Nucleus accumbens (tissue), 56 donors: ENCODE measurements around the gene RRP8.

Experiments
- DNase-seq, 56 donors: peaks; one replicate each; lab custom pipeline; 2025; lab: John Stamatoyannopoulos, UW

Gene RRP8

GRCh38 chr11:6554828-6555706 is 48.3 kb downstream of the RRP8 start:
- DNase-seq: no peak

- no peak for DNase-seq
These were observed 49.8 kb downstream of the RRP8 start for GRCh38 chr11:6553634-6554033.

DNA sequence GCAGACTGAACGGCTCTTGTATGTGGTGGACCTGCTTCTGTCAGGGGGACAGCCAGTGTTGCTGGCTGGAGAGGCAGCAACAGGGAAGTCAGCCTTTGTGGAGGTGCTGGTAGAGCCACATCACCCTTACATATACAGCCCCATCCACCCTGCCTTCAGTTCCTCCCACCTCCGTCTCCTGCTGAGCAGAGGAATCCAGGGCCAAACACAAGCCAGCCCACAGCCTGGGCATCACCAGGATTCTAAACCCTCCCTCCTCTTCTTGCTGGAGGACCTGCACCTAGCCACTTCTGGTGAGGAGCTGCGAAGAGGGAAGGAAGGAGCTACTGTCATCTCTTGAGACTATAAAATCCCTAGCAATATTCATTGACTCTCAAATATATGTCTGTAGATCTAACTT is 54.8 kb downstream of the RRP8 start:
- DNase-seq: no peak

DNA sequence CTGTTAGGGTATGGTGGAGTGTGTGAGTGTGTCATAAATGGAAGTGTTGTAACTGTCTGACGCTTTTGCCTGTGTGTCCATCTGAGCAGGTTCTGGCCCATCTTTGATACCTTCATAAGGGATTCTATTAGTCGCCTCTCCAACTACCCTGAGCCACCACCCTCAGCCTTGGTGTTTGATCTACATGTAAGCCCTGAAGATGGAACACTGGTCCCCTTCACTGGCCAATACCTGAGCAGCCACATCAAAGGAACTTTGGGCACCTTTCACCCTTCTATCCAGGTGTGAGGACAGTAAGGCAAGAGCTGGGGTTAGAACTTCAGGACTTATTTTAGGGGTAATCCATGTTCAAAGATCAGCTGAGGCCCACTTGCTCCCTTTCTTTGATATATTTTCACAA is 55.3 kb downstream of the RRP8 start:
- DNase-seq: no peak

DNA sequence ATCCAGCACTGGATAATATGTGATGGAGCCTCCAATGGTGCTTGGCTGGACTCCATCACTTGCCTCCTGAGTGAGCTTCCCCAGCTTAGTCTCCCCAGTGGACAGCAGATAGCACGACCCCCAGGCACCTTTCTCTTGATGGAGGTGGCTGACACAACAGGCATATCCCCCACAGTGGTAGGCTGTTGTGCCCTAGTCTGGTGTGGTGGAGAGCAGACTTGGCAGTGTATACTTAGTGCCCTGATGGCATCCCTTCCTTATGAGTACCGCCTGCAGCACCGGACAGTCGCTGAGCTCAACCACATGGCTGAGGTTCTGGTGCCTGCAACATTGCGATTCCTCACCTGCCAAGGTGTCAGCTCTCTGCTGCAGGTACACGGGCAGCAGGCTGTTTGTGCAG is 56.2 kb downstream of the RRP8 start:
- DNase-seq: no peak

GRCh38 chr11:6546735-6547134 is 56.7 kb downstream of the RRP8 start:
- DNase-seq: no peak

- DNase-seq: peak in 19 of 56 donors; percentile 12 to 72 (median 34)
These were observed 57.4 kb downstream of the RRP8 start for GRCh38 chr11:6545917-6546605.
